Measurements from ENCODE around the gene DGLUCY.
"Not testable (repeated sequence)": the region's sequence is repeated elsewhere in the genome, so short reads cannot be mapped to it uniquely, and the experiment has no call there.

Gene DGLUCY

DNA sequence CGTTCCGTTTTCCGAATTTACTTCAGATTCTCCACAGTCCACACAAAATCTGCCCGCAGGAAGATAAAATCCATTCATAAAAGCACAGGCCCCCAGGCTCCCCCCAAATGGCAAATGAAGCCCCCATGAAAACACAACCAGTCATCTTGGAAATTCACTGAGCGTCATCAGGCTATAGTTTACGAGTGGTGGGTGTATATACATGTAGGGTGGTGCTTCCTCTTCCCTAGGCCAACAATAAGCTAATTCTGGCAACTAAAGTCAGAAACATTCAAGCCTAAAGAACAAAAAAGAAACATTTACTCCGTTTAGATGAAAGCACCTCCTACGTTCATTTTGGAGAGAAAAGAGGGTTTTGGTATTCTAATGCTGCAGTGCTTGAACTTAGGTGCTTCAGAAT lies 124.8 kb downstream of the DGLUCY start:
- DNase-seq: no peak

DNA sequence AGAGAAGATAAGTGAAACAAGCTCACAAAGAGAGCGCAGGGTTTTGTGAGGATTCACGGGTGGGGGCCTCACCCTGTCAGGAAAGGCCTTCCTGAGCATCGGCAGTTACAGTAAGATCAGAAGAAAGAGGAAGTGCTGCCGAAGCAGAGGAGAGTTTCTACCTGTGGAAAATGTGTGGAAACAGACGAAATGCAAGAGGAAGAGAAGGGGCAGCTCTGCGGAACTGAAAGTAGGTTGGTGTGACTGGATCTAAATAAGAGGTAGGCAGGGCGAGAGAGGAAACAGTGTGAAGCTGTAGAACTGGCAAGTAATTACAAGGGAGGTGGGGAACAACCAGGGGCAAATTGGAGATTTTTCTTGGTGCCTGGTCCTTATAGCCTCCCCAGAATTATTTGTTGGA lies 128.0 kb downstream of the DGLUCY start:
- DNase-seq: no peak

GRCh38 chr14:91242635-91243034 lies 128.8 kb downstream of the DGLUCY start:
- no peak for DNase-seq

DNA sequence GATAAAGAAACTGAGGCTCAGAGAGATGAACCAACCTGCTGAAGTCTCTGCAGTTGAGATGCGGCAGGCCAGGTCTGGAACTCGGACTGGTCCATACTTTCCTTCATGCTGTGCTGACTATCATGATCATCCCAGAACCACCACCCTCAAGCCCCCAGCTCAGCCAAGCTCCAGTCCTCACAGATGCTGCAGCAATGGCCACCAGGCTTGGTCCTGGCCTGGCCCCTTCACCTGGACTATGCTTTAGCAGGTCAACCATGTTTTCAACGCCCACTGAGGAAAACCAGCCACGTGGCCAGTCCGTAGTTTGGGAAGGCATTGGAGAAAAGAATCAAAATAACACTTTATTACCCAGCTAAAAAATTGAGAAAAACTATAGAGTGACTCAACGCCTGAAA lies 129.2 kb downstream of the DGLUCY start:
- no peak for DNase-seq

- DNase-seq: peak; percentile 44
Observed at GRCh38 chr14:91244501-91244901, 130.6 kb downstream of the DGLUCY start, which contains the start of gene GPR68. GPR68 (minus strand) TSS chr14:91244704; CDS start chr14:91235050, 9,654 bp downstream.

GRCh38 chr14:91245029-91245428 lies 131.2 kb downstream of the DGLUCY start:
- no peak for DNase-seq

DNA sequence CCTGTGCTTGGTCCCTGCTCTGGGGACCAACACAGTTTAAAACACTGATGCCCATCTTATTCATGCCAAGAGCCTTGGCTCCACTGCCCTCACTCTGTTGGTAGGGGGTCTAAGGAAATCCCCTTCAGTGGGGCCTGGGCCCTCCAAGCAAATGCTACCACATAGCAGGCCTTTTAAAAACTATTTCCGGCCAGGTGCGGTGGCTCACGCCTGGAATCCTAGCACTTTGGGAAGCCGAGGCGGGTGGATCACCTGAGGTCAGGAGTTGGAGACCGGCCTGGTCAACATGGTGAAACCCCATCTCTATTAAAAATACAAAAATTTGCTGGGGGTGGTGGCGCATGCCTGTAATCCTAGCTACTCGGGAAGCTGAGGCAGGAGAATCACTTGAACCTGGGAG lies 131.7 kb downstream of the DGLUCY start:
- not testable (repeated sequence) for DNase-seq

DNA sequence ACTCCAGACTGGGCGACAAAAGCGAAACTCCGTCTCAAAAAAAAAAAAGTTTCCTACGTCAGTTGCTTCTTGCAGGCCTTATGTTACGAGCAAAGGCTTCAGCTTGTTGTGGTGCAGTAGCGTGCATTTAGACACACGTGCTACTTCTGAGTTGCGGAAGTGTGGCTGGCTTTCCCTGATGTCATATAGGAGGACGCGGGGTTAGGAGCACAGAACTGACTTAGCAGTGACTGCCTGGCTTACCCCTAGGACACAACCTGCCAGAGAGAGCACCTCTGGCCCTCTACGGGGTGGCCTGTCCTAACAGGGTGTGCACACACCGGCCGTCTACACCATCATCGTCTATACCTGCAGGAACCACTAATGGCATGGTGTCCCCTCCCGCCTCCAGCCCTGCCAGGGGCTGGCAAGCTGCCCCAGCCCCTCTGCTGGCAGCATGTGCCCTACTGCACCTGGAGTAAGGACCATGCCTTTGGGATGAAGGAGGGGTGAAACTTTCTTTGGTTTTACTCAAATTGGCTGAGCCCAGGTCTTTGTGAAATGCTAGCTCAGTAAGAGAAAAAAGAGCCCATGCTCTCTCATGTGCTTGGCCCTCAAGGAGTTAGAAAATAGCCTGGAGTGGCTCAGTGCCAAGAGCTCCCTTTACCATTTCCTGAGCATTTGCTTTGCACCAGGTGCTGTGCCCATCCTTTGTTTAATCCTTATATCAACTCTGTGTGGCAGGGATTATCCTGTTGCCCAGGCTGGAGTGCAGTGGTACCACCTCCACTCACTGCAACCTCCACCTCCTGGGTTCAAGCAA lies 132.4 kb downstream of the DGLUCY start:
- peak; percentile 53 for DNase-seq

DNA sequence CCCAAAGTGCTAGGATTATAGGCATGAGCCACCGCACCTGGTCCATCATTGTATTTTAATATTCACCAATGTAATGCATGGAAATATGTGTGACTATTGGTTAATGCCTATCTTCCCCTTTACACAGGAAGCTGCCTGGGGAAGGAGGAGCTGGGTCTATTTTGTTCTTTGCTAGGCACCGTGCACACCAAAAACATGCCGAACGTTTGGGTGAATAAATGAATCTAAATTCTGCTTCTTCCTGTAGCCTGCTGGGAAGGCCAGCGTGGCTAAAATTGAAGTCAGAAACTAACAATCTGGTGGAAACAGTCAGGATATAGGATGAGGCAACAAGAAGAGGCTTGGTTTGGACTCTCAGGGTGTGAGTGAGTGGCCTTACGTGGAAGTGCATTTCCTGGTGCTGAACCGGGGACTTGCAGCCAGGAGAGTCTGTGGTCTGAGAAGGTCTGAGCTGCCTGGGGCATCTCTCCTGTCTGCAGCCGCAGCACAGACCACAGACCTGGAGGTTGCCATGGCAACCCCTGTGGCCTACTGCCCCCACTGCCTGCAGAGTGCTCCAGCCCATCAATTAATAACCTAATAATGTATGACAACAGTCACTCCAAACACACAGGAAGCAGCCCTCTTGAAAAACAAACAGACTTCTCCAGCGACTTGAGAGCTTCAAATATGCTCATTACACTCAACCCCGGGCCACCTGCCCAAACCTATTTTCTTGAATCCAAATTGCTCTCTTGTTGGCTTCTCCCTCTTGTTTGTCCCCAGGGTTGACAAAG lies 136.2 kb downstream of the DGLUCY start:
- DNase-seq: peak; percentile 34

DNA sequence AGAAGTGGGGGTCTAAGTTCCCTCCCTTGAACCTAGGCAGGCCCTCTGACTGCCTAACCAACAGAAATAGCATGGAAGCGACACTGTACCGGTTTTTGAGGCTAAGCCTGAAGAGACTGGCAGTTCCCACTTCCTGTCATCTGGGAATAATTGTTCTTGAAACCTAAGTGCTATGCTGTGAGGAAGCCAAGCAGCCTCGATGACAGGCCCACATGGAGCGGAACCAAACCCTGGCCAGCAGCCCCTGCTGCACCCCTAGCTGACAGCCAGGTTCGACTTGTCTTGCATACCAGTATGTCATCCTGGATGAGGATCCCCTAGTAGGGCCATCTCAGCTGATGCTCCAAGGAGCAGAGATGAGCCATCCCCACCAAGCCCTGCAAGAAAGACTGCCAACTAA lies 137.0 kb downstream of the DGLUCY start:
- no peak for DNase-seq

GRCh38 chr14:91252871-91253794 lies 139.3 kb downstream of the DGLUCY start:
- peak; percentile 37 for DNase-seq

DNA sequence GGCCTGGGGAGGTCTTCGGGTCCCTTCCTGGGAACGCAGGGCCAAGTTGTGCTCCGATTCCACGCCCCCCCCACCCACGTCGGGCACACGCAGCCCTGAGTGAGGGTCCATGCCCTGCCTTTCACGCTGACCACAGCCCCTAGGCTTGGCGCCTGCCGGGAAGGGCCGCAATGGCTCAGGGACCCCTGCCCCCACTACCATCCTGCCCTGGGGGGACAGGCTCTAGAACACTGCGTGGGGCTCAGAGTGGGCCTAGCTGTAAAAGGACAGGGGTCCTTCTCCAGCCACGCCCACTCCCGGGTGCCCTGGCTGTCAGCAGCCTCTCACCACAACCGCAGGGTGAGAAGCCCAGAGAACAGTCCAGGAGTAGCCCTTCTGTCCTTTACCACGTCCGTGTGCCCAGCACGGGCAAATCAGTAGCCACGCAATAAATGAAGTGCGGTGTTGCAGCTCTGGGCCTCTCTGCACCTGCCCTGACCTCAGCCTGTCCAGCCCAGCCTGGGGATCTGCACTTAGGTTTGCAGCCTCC lies 140.0 kb downstream of the DGLUCY start:
- DNase-seq: no peak

- no peak for DNase-seq
Observed at GRCh38 chr14:91254461-91254860, 140.6 kb downstream of the DGLUCY start.

GRCh38 chr14:91255026-91255695 lies 141.3 kb downstream of the DGLUCY start:
- DNase-seq: no peak

DNA sequence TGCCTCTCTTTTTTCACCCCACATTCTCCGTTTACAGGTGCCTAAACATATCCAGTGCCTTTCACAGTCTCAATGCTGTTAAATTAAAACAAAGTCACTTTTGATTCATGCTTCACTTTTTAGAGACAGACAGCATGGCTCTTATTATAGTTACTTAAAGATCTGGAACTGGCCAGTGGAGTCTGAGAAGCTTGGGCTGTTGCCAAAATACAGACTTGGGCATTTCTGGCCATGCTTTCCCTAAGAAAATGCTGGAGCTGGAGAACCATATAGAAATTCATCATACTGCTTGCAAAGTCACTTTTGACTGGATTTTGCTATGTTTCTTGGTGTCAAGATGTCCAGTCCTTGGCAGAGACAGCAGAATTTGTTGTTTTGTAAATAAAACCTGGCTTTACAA lies 142.8 kb downstream of the DGLUCY start:
- no peak for DNase-seq

GRCh38 chr14:91257328-91258010 lies 143.6 kb downstream of the DGLUCY start:
- DNase-seq: no peak

DNA sequence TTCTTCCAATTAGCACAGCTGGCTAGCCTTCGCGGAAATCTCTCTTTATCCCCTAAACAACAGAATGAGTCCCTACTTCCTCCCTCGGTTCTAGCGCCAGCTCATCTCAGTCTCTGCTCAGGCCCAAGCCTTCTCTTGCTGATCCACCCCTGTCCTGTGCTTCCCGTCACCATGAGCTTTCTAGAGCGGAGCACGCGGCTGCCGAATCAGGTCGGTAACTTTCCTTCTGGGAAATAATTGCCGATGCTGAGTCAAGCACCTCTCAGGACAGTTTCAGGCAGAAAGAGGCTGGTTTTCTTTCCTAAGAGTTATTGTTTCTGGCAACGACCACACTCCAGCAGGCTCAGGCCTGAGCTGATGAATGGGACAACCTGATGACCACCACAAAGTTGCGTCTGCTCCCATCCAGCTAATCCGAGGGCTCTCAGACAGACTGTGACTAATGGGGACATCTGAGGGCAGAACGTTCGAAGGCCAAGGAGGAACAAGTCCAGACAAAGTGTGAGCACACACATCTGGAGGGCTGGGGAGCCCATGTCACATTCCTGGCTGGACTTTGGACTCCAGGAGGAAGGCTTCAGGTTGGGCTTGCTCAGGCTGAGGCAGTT lies 144.2 kb downstream of the DGLUCY start:
- DNase-seq: no peak

DNA sequence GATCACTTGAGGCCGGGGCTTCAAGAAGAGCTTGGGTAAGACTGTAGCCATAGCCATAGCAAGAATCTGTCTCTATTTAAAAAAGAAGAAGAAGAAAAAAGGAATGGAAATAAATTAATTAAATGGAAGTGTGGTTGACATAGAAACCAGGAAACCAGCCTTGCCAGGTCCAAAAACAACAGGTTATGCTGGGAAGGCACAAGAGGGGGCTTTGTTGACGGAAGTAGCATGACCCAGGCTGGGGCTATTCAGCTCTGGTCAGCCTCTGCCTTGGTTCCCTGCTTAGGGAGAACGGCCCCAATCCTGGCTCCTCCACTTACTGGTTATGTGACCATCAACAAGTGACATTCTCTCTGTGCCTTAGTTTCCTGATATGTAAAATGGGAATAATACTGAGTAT lies 145.0 kb downstream of the DGLUCY start:
- no peak for DNase-seq

DNA sequence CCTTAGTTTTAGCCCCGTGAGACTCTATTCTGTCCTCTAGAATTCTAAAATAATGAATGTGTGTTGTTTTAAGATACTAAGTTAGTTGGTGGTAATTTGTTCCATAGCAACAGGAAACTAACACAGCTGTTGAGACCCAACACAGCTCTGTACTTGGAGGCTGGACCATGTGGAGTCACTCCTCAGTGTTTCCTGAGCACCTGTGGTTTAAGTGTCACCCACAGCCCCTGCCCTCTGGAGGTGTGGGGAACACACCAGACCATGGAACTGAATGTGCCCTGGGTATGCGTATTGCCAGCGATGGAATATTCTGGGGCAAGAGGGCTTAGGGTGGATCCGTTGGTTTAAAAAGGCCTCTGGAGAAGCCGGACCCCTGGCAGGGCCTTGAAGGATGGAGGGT lies 147.2 kb downstream of the DGLUCY start:
- no peak for DNase-seq

DNA sequence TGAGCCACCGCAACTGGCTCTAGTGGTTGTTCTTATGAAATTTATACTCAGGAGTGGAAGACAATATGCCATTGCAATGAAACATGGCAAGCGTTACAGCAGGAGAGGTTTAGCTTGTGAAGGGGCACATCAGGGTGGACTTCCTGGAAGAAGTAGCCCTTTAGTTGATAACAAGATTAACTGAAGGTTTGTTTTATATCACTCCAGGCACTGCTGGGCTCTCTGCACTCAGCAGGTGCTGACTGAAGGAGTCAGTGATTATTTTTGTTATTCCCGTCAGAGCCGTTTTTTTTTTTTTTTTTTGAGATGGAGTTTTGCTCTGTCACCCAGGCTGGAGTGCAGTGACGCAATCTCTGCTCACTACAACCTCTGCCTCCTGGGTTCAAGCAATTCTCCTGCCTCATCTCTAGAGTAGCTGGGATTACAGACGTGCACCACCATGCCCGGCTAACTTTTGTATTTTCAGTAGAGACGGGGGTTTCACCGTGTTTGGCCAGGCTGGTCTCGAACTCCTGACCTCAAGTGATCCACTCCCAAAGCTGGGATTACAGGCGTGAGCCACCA lies 148.2 kb downstream of the DGLUCY start:
- no peak for DNase-seq

- no peak for DNase-seq
Observed at GRCh38 chr14:91263329-91263728, 149.5 kb downstream of the DGLUCY start.
